Left ventricle myocardium superior (tissue), 1 donor: Measurements from ENCODE around the gene NPAS3. TPM values are rescaled to one million over a fixed set of nuclear protein-coding genes. Genes with fewer than 3 reads are reported as not detected.

Experiments used
- ATAC-seq: fragments of 200-7000 bp; cut with Tn5 transposase; one replicate; pipeline ENCODE4 v1.9.1; 2020; ENCODE audit warnings: mild to moderate bottlenecking, moderate library complexity
- DNase-seq: peaks from one replicate; pipeline ENCODE4 v3.0.0-alpha.2; 2020
- intact Hi-C: fragments of 100-400 bp; cut with micrococcal nuclease; formaldehyde crosslinking; loops from one replicate; pipeline ENCODE4 v1.11.0; 2022
- total RNA-seq: library from RNA; stranded (reverse); fragmentation: NEBNext Ultra II Directional; extraction: Animal tissue kit (Norgen Biotek cat#: 25700); gene quantifications from one replicate; pipeline ENCODE4 v1.2.1, GENCODE V29; 2021
- donor health status: DM: no; HTN: yes; CAD: no; lungs with severe emphysema.

The NPAS3 gene
- total RNA-seq, 1 donor from 2014 or later = 1.1 TPM

DNA sequence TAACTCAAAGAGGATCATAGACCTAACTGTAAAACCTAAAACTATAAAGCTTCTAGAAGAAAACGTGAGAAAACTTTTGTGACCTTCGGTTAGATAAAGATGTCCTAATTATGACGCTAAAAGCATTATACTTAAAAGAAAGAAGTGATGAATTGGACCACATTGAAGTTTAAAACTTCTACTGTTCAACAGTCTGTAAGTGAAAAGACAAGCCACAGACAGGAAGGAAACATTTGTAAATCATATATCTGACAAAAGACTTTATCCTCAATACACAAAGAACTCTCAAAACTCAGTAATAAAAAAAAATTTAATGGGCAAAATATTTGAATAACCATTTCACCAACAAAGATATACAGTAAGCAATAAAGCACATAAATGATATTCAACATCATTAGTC lies 667.9 kb downstream of the NPAS3 start:
- intact Hi-C loops = no loop called here
- ATAC-seq = no peak
- DNase-seq = no peak

GRCh38 chr14:33609582-33609981 lies 670.9 kb downstream of the NPAS3 start:
- ATAC-seq = no peak
- no peak for DNase-seq
- intact Hi-C loops = no loop called here

DNA sequence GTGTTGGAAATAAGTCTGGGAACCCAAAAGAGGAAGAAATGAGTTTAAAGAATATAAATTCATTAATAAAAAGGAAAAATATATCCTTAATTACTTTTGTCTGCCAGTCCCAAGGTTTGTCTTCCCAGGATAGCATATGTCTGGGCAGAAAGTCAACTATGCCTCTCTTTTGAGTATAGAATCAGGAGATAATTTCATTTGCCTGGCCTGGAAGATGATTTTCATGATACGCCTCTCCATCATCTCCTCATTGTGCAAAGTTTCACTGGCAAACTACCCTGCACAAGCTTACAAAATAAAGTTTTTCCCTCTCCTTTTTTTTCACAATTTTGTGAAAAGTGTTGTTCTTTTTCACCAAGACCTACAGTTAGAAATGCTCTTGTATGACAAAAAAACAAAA lies 671.4 kb downstream of the NPAS3 start:
- ATAC-seq (no peak), DNase-seq (no peak)
- intact Hi-C loops = no loop called here

DNA sequence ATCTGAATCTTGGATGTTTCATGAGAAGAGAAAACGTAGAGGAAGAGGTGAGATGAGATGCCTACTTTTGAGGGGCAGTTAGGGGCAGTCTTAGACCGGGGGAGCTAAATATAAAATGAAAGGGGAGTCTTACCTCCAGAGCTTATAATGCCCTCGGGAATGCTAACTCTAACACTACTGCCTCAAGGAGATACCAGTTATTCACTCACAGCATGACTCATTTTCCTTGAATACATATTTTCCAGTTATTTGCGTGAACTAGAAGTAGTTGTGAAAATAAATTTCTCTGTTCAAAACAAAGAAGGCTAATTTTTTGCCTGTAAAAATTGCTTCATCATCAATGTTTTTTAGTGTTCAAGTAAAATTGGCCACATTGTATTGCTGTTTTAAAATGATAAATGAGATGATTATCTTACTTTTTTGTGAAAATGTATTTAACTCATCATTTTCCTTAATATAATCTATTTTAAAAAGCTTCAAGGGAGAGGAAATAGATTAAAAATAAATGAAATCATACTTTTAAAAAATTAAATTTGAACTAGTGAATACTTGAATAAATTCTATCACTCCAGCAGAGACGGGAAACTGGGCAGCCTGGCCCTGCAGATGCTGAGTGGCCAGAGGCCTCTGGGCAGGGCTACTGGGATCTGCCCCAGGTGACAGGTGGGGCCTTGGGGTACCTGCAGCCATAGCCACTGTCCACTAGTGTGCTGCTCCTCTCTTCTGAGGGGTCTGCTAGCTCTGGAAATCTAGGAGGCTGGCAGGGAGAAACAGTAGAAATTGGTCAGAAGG lies 672.9 kb downstream of the NPAS3 start:
- ATAC-seq (no peak), DNase-seq (no peak)
- intact Hi-C loops = no loop called here

GRCh38 chr14:33612197-33612505 lies 673.5 kb downstream of the NPAS3 start:
- intact Hi-C loops = no loop called here
- DNase-seq (no peak), ATAC-seq (no peak)

DNA sequence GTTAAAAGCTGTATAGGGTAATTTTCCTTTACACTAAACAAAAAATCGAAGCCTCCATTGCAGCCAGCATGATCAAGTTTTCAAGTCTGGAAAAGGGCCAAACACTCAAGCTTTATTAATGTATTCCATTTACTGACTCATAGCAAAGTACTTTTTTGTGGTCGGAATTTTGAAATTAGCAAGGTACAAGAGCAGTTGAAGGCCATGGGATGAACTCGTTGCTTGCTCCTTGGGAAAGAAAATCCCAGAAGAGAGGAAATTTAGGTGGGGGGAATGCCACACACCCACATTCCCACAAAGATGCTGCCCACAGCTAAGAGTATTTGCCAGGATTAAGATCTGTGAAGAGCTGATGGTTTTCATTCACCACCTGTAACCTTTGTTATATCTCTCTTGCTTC lies 678.5 kb downstream of the NPAS3 start:
- no peak for ATAC-seq
- DNase-seq = no peak
- intact Hi-C loops = no loop called here

DNA sequence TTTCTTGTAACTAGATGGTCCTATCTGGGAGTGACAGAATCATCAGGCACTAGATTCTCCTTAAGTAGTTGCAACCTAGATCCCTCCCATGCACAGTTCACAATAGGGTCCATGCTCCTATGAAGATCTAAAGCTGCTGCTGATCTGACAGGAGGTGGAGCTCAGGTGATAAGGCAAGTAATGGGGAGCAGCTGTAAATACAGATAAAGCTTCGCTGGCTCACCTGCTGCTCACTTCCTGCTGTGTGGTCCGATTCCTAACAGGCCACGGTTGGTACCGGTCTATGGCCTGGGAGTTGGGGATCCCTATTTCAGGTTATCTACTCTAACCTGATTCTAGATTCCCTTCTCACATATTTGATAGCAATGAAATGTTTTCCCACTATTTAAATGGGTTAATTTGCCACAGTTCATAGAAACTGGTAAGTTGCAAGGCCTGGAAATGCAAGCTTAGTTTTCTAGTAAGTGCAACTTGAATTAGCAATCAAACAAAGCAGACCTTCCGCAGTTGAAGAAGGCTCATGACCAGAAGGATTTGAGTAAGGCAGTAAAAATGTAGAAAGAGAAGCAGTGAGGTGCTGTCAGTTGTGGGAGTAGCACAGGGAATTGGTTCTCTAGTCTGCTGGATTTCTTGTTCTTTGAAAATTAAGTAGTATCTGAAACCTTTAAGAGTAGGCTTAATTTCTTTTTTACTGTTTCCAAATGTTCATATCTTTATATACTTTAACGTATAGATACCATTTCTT lies 679.9 kb downstream of the NPAS3 start:
- DNase-seq (no peak), ATAC-seq (no peak)
- intact Hi-C loops = no loop called here

DNA sequence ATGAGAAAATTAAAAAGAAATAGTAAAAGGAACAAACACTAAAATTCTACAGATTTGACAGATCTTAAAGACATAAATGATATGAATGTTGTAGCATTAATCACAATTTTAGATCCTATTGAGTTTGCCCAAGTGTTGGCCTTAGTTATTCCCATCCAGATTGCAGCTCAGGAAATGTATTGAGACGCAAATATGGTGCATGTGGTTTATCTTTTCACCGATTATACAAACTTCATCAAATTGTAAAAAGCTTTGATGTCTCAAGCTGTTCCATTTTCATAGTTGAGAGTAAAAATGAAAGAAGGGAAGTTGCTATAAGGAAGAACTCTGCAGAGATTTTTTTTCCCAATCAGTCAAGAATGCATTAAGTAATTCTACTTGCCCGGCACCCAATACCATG lies 683.8 kb downstream of the NPAS3 start:
- ATAC-seq (no peak), DNase-seq (no peak)
- intact Hi-C loops = no loop called here

DNA sequence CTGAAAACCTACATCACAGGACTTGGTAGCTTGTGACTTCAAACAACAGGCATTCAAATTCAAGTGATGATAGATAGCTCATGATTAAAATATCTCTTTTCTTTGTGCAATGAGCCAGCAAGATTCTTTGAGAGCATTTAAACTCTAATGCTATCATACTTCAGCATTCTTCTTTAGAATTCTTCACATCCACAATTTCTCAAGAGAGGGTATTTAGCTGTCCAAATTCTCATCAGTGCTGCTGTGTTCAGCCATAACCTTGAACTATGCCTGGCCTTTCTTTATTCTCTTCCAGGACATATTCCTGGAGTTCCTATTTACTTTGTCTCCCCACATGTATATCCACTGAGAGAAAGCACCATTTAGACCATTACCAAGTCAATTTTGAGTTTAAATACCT lies 691.1 kb downstream of the NPAS3 start:
- ATAC-seq = no peak
- intact Hi-C loops = no loop called here
- no peak for DNase-seq

GRCh38 chr14:33631021-33631420 lies 692.3 kb downstream of the NPAS3 start:
- intact Hi-C loops = no loop called here
- no peak for DNase-seq

DNA sequence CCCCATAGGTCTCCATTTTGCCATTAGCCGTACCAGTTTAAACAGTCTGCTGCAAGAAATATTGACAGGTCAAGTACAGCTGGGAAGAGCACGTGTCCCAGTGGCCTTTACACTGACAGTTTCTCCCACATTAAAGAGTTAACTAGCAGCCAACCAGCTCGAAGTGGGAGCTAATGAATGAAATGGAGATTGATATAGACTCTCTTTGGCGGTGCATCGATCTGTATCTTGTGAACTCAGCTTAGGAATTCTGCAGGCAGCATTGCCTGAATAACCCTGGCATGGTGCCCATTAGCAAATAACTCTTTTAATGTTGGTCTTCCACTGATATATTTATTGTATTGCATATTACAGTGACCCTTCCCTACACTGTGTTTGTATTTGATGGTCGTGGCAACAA lies 692.8 kb downstream of the NPAS3 start:
- intact Hi-C loops = no loop called here

More at GRCh38 chr14:33631021-33631420, 692.3 kb downstream of the NPAS3 start:
- ATAC-seq = no peak

GRCh38 chr14:33634631-33635030 lies 696.0 kb downstream of the NPAS3 start:
- ATAC-seq (no peak), DNase-seq (no peak)
- intact Hi-C loops = no loop called here

More for the DNA sequence above, 692.8 kb downstream of the NPAS3 start:
- ATAC-seq (no peak), DNase-seq (no peak)

- ATAC-seq = no peak
- DNase-seq = no peak
- intact Hi-C loops = no loop called here
These were observed 698.0 kb downstream of the NPAS3 start for GRCh38 chr14:33636716-33637115.

GRCh38 chr14:33642080-33642479 lies 703.4 kb downstream of the NPAS3 start:
- intact Hi-C loops = no loop called here
- DNase-seq (no peak), ATAC-seq (no peak)

- ATAC-seq = no peak
- no peak for DNase-seq
- intact Hi-C loops = no loop called here
These were observed 704.1 kb downstream of the NPAS3 start for GRCh38 chr14:33642691-33643244.

GRCh38 chr14:33643426-33644181 lies 704.9 kb downstream of the NPAS3 start:
- intact Hi-C loops = no loop called here
- ATAC-seq (no peak), DNase-seq (no peak)

DNA sequence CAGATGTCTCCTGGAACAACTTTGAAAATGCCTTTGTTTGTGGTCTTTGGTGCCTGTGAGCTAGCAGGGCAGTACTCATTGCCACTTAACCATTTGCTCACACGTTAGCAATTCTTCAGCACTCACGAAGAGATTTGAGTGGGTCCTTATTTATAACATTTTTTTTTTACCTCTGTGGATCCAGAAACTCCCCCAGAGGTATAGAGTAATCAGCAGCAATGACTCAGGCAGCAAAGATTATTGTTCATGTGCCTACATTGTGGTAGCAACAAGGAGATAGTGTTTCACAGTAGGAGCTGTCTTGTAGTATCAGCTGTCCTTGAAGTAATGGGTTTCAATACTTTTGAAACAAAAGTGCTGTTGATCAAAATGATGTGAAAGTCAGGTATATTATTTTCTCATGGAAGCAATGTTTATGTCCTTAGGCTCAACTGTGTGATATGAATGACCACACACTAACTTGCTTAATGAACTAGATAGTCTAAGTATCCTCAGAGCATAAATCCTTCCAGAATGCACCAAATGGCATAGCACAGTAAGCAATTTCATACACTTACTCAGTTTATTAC lies 708.1 kb downstream of the NPAS3 start:
- ATAC-seq (no peak), DNase-seq (no peak)
- intact Hi-C loops = no loop called here

- no peak for ATAC-seq
- intact Hi-C loops = no loop called here
These were observed 708.7 kb downstream of the NPAS3 start for GRCh38 chr14:33647385-33647786.

GRCh38 chr14:33650430-33650829 lies 711.8 kb downstream of the NPAS3 start:
- intact Hi-C loops = no loop called here
- no peak for DNase-seq
- ATAC-seq = no peak

More at GRCh38 chr14:33647385-33647786, 708.7 kb downstream of the NPAS3 start:
- DNase-seq = no peak
